ENCODE results near the gene SLC39A9. TPM values are rescaled to one million over a fixed set of nuclear protein-coding genes. Genes with fewer than 3 reads are reported as not detected.
"Not testable (repeated sequence)": the region's sequence is repeated elsewhere in the genome, so short reads cannot be mapped to it uniquely, and the experiment has no call there.

Gene SLC39A9
- total and polyA plus RNA-seq, 2 experiments from 2014 or later, result 33.4 to 109 TPM

DNA sequence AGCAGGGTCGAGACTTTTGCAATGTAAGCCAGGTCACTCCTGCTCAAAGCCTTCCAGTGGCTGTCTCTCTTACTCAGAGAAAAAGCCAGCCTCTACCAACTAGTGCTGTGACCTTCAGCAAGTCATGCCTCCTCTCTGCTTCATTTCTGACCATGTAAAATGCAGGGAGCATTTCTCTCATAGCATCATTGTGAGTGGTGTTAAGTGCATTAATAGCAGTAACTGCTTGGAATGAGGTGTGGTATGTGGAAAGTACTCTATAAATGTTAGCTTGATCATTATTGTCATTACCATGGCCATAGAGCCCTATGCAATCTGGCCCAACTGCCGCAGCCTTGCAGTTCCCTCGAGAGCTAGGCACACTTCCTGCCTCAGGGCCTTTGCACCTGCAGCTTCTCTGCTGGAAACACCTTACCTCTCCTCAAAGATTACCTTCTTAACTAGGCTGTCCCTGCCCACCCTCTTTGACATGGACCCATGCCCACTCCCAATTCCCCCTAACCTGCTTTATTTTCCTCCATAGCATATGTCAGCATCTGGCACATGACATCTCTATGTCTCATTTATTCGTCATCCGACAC, 96.9 kb downstream of the SLC39A9 start:
- TF ChIP-seq EZH2 (IDR thresholded peaks at IDR 0.05; ENCODE audit: borderline replicate concordance) (no peak), EZH2phosphoT487 (IDR thresholded peaks at IDR 0.05; ENCODE audit: low read depth, severe bottlenecking, unreplicated experiment) (no peak)
- TF ChIP-seq, protein P1, sequence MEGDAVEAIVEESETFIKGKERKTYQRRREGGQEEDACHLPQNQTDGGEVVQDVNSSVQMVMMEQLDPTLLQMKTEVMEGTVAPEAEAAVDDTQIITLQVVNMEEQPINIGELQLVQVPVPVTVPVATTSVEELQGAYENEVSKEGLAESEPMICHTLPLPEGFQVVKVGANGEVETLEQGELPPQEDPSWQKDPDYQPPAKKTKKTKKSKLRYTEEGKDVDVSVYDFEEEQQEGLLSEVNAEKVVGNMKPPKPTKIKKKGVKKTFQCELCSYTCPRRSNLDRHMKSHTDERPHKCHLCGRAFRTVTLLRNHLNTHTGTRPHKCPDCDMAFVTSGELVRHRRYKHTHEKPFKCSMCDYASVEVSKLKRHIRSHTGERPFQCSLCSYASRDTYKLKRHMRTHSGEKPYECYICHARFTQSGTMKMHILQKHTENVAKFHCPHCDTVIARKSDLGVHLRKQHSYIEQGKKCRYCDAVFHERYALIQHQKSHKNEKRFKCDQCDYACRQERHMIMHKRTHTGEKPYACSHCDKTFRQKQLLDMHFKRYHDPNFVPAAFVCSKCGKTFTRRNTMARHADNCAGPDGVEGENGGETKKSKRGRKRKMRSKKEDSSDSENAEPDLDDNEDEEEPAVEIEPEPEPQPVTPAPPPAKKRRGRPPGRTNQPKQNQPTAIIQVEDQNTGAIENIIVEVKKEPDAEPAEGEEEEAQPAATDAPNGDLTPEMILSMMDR (IDR thresholded peaks at IDR 0.05; ENCODE audit: poor library complexity), result no peak
- Histone ChIP-seq H3K27ac (no peak overlapping the region), H3K4me1 (ENCODE audit: insufficient read depth) (no peaks in the 10 kb centered on the region), H2AFZ (no peak overlapping the region), H3K4me2 (no peak overlapping the region), H3K36me3 (replicated peaks; ENCODE audit: insufficient read depth, low read depth) (no peaks in the 10 kb centered on the region), H3K4me3 (no peak overlapping the region), H3K27me3 (no peaks in the 10 kb centered on the region), H3K79me2 (no peaks in the 10 kb centered on the region), H3K9me2 (replicated peaks; ENCODE audit: insufficient read depth) (no peaks in the 10 kb centered on the region), H3K9me3 (ENCODE audit: low read depth) (no peaks in the 10 kb centered on the region), H4K20me1 (ENCODE audit: insufficient read depth, poor library complexity, severe bottlenecking) (no peaks in the 10 kb centered on the region)
- 87% methylated on average over 5 of the region's 5 CpGs for WGBS (ENCODE audit: low lambda C conversion rate, missing lambda C conversion rate)
- DNase-seq (ENCODE audit: low spot score), result no peak

DNA sequence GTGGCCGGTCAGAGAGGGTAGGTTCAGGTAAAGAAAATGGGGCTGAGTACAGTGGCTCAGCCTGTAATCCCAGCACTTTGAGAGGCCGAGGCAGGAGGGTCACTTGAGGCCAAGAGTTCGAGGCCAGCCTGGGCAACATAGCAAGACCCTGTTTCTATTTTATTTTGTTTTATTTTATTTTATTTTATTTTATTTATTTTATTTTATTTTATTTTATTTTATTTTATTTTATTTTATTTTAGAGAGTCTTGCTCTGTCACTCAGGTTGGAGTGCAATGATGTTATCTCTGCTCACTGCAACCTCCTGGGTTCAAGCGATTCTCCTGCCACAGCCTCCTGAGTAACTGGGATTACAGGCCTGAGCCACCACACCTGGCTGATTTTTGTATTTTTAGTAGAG, 99.4 kb downstream of the SLC39A9 start:
- WGBS (ENCODE audit: low lambda C conversion rate, missing lambda C conversion rate), result 94% methylated on average over 4 of the region's 4 CpGs
- H3K9me2 ChIP-seq (replicated peaks; ENCODE audit: insufficient read depth); H3K4me1 ChIP-seq (ENCODE audit: insufficient read depth); H3K36me3 ChIP-seq (replicated peaks; ENCODE audit: insufficient read depth, low read depth); H3K9me3 ChIP-seq (ENCODE audit: low read depth); H3K27ac ChIP-seq; H2AFZ ChIP-seq; H3K4me2 ChIP-seq; DNase-seq (ENCODE audit: low spot score); H4K20me1 ChIP-seq (ENCODE audit: insufficient read depth, poor library complexity, severe bottlenecking); H3K27me3 ChIP-seq; H3K4me3 ChIP-seq; H3K79me2 ChIP-seq: not testable (repeated sequence)

DNA sequence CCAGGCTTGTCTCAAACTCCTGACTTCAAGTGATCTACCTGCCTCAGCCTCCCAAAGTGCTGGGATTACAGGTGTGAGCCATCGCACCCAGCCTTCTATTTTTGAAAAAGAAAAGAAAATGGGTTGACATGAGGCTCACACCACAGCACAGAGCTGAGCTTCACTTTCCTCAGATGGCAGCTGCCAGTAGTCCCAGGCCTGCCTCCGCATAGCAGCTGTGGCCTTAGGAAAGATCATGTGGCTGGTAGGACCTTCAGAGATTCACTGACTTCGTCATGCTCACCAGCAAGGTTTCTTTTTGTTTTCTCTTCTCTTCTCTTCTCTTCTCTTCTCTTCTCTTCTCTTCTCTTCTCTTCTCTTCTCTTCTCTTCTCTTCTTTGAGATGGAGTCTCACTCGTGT, 99.8 kb downstream of the SLC39A9 start:
- not testable (repeated sequence) for H3K4me1 ChIP-seq (ENCODE audit: insufficient read depth); DNase-seq (ENCODE audit: low spot score); H3K36me3 ChIP-seq (replicated peaks; ENCODE audit: insufficient read depth, low read depth); H3K79me2 ChIP-seq; H3K9me2 ChIP-seq (replicated peaks; ENCODE audit: insufficient read depth); H2AFZ ChIP-seq; H4K20me1 ChIP-seq (ENCODE audit: insufficient read depth, poor library complexity, severe bottlenecking); H3K4me2 ChIP-seq; H3K4me3 ChIP-seq; H3K9me3 ChIP-seq (ENCODE audit: low read depth); H3K27me3 ChIP-seq; H3K27ac ChIP-seq
- WGBS (ENCODE audit: low lambda C conversion rate, missing lambda C conversion rate), result 98% methylated on average over 4 of the region's 4 CpGs

DNA sequence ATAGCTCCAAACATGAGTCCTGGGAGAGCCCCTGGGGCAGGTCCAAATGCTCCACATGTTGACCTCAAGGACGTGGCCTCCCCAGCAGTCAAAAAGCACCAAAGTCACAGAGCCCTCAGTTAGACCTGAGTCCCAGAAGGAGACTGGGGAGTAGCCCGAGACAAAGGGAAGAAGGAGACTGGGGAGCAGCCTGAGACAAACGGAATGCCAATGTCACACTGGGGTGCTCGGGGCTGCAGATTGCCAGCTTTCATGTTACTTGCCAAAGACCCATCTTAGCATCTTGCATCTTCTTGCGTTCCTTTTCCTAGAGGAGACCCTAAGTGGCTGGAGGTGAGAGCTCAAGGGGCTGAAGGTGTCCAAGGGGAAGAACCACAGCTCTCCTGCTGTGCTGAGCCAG, 100.9 kb downstream of the SLC39A9 start:
- Histone ChIP-seq H3K79me2 (no peaks in the 10 kb centered on the region), H3K36me3 (replicated peaks; ENCODE audit: insufficient read depth, low read depth) (no peaks in the 10 kb centered on the region), H3K4me1 (ENCODE audit: insufficient read depth) (peaks cover 7% of the 10 kb centered on the region), H3K4me3 (no peak overlapping the region), H3K27me3 (no peaks in the 10 kb centered on the region), H3K4me2 (no peak overlapping the region), H3K27ac (no peak overlapping the region), H3K9me2 (replicated peaks; ENCODE audit: insufficient read depth) (no peaks in the 10 kb centered on the region), H3K9me3 (ENCODE audit: low read depth) (no peaks in the 10 kb centered on the region), H4K20me1 (ENCODE audit: insufficient read depth, poor library complexity, severe bottlenecking) (no peaks in the 10 kb centered on the region), H2AFZ (no peak overlapping the region)
- 89% methylated on average over 5 of the region's 5 CpGs for WGBS (ENCODE audit: low lambda C conversion rate, missing lambda C conversion rate)
- no peak for TF ChIP-seq EZH2phosphoT487 (IDR thresholded peaks at IDR 0.05; ENCODE audit: low read depth, severe bottlenecking, unreplicated experiment)
- DNase-seq (ENCODE audit: low spot score), result no peak

DNA sequence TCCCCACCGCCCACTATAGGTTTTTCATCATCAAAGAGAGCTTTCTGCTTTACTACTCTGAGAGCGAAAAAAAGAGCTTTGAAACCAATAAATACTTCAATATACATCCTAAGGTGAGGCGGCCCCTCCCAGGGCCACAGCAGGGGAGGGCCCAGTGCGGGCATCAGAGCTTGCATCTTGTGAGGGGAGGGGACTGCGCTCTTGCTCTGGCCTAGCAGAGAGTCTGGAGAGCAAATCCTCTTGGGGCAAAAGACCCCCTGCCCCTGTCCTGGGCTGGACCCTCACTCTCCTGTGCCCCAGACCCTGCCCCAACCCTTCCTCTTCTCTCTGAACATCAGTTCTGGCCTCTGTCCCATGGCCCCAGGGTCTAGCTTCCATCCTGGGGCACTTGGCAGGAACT, 101.6 kb downstream of the SLC39A9 start:
- WGBS (ENCODE audit: low lambda C conversion rate, missing lambda C conversion rate), result 87% methylated on average over 5 of the region's 5 CpGs
- Histone ChIP-seq H3K9me3 (ENCODE audit: low read depth) (no peaks in the 10 kb centered on the region), H3K4me1 (ENCODE audit: insufficient read depth) (peaks cover 7% of the 10 kb centered on the region), H4K20me1 (ENCODE audit: insufficient read depth, poor library complexity, severe bottlenecking) (no peaks in the 10 kb centered on the region), H3K9me2 (replicated peaks; ENCODE audit: insufficient read depth) (no peaks in the 10 kb centered on the region), H3K4me3 (no peak overlapping the region), H3K27ac (no peak overlapping the region), H2AFZ (no peak overlapping the region), H3K27me3 (no peaks in the 10 kb centered on the region), H3K4me2 (no peak overlapping the region), H3K36me3 (replicated peaks; ENCODE audit: insufficient read depth, low read depth) (no peaks in the 10 kb centered on the region), H3K79me2 (no peaks in the 10 kb centered on the region)
- no peak for DNase-seq (ENCODE audit: low spot score)
- TF ChIP-seq EZH2 (IDR thresholded peaks at IDR 0.05; ENCODE audit: borderline replicate concordance), result no peak
- TF ChIP-seq, protein P1 (IDR thresholded peaks at IDR 0.05; ENCODE audit: poor library complexity), result no peak
- no peak for TF ChIP-seq EZH2phosphoT487 (IDR thresholded peaks at IDR 0.05; ENCODE audit: low read depth, severe bottlenecking, unreplicated experiment)

Data from hepatocyte (in vitro differentiated cells).